Endodermal cell (in vitro differentiated cells): Measurements from ENCODE around the gene CDH26. TPM values are rescaled to one million over a fixed set of nuclear protein-coding genes. Genes with fewer than 3 reads are reported as not detected.

ENCODE experiments used
- DNase-seq: peaks from one replicate; pipeline ENCODE4 v3.0.0-alpha.2; 2017
- H3K27ac ChIP-seq: 2 replicates; pipeline ENCODE4 v1.5.1; 2013; ENCODE audit warnings: mild to moderate bottlenecking, low read depth, low read length, moderate library complexity
- H3K27me3 ChIP-seq: 2 replicates; pipeline ENCODE4 v1.6.1; 2013; ENCODE audit warnings: mild to moderate bottlenecking, low read length, moderate library complexity; ENCODE audit not compliant: insufficient read depth, control insufficient read depth, poor library complexity, severe bottlenecking
- H3K36me3 ChIP-seq: 2 replicates; pipeline ENCODE4 v1.7.0; 2013; ENCODE audit warnings: mild to moderate bottlenecking, low read length, moderate library complexity; ENCODE audit not compliant: control insufficient read depth, insufficient read depth
- H3K4me1 ChIP-seq: one replicate; pipeline ENCODE4 v1.7.0; 2013; ENCODE audit warnings: low read length; ENCODE audit not compliant: control insufficient read depth, insufficient read depth
- H3K4me3 ChIP-seq: 2 replicates; pipeline ENCODE4 v1.5.1; 2013; ENCODE audit warnings: mild to moderate bottlenecking, low read length, moderate library complexity
- H3K9ac ChIP-seq: 2 replicates; pipeline ENCODE4 v1.6.1; 2013; ENCODE audit warnings: mild to moderate bottlenecking, low read length, moderate library complexity; ENCODE audit not compliant: poor library complexity, severe bottlenecking; ENCODE audit errors: extremely low read depth
- H3K9me3 ChIP-seq: 2 replicates; pipeline ENCODE4 v1.6.1; 2013; ENCODE audit warnings: mild to moderate bottlenecking, low read length, moderate library complexity; ENCODE audit not compliant: control insufficient read depth
- H3K27ac Mint-ChIP-seq: 2 replicates; pipeline ENCODE4 v1.8.0; 2020; ENCODE audit warnings: mixed read lengths
- H3K27me3 Mint-ChIP-seq: 2 replicates; pipeline ENCODE4 v1.8.0; 2021; ENCODE audit warnings: mild to moderate bottlenecking, mixed read lengths; ENCODE audit not compliant: insufficient read depth
- H3K36me3 Mint-ChIP-seq: 2 replicates; pipeline ENCODE4 v1.8.0; 2020; ENCODE audit warnings: low read depth, mixed read lengths
- H3K4me1 Mint-ChIP-seq: 2 replicates; pipeline ENCODE4 v1.8.0; 2020; ENCODE audit warnings: mixed read lengths
- H3K4me3 Mint-ChIP-seq: 2 replicates; pipeline ENCODE4 v1.8.0; 2020; ENCODE audit warnings: mild to moderate bottlenecking, moderate library complexity, mixed read lengths
- H3K9me3 Mint-ChIP-seq: 2 replicates; pipeline ENCODE4 v1.8.0; 2020; ENCODE audit warnings: mild to moderate bottlenecking, mixed read lengths
- CTCF ChIP-seq: fragments of 200-600 bp; sonication (generic); conservative IDR thresholded peaks from 2 replicates; pipeline ENCODE4 v1.5.0; 2021; ENCODE audit warnings: antibody characterized with exemption, mild to moderate bottlenecking
- WGBS, 2 experiments: methylation state at CpG; one replicate each; pipeline versions ENCODE4 v1.1.5 to v1.1.7; 2013; ENCODE audit warnings: missing lambda C conversion rate in 2 of 2, mixed read lengths in 1 of 2; ENCODE audit not compliant: insufficient coverage in 1 of 2, insufficient read length in 1 of 2; 5-methylcytosine and 5-hydroxymethylcytosine counted together
- total RNA-seq, 2 donors: library from RNA; stranded (reverse); fragmentation: NEBNext Ultra II Directional in 1 of 2; extraction: Animal tissue kit (Norgen Biotek cat#: 25700) in 1 of 2; gene quantifications; 2 replicates in 1 of 2; 3 replicates in 1 of 2; pipeline ENCODE4 v1.2.1, GENCODE V29; 2021

The CDH26 gene
- total RNA-seq, 2 donors from 2014 or later = 0.97 to 2.0 TPM

DNA sequence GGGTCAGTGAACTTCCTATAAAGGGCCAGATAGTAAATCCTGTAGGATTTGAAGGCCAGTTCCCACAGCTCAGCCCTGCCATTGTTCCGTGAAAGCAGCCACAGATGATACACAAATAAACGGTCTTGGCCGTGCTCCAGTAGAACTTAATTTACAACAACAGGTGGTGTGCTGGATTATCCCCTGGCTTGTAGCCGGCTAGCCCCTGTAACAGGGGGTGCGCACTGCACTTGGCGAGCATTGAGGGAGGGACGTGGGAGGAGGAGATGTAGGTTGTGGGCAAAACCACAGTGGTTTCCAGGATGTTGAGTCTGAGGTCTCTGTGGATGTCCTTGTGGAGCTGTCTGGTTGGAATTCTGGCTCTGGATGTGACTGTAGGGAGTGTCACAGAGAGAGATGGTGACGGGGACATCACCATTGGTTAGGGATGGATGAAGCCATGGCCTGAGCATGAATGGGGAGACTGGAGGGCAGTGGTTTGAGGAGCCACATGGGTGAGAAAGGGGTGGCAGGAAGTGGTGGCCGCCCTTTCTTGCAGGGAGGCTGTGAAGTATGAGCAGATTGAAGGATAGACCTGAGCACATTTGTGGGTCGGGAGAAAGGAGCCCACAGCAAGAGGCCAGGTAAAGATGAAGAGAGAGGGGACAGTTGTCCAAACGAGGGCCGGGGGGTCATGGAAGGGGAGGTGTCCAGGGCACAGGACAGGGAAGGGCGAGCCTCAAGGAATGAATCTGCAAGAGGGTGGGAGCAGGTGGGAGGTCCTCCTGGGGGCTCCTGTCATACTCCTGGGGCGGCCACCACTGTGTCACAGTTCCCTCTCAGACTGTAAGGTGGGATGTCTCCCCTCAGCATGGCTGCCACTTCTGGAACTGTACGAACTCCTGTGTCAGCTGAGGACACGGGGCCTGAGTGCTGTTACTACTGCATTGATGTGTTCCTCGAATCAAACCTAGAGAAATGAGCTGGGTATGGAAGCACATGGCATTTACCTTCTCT is 53.6 kb downstream of the CDH26 start:
- H3K4me3 ChIP-seq = no peak overlapping the region
- no peaks in the 10 kb centered on the region for H3K36me3 ChIP-seq
- H3K27me3 ChIP-seq = no peaks in the 10 kb centered on the region
- no peaks in the 10 kb centered on the region for H3K9me3 ChIP-seq
- Mint-ChIP-seq H3K4me1 (peaks cover 3% of the 10 kb centered on the region), H3K4me3 (no peak overlapping the region), H3K36me3 (no peaks in the 10 kb centered on the region), H3K27ac (no peak overlapping the region), H3K27me3 (peaks cover 6% of the 10 kb centered on the region), H3K9me3 (peaks cover 6% of the 10 kb centered on the region)
- no peak overlapping the region for H3K9ac ChIP-seq
- WGBS, 2 experiments = 84 to 90% methylated on average over 11 to 17 of the region's 17 CpGs
- peak; percentile 24 for DNase-seq
- H3K27ac ChIP-seq = no peak overlapping the region
- TF ChIP-seq CTCF = no peak
- no peaks in the 10 kb centered on the region for H3K4me1 ChIP-seq

DNA sequence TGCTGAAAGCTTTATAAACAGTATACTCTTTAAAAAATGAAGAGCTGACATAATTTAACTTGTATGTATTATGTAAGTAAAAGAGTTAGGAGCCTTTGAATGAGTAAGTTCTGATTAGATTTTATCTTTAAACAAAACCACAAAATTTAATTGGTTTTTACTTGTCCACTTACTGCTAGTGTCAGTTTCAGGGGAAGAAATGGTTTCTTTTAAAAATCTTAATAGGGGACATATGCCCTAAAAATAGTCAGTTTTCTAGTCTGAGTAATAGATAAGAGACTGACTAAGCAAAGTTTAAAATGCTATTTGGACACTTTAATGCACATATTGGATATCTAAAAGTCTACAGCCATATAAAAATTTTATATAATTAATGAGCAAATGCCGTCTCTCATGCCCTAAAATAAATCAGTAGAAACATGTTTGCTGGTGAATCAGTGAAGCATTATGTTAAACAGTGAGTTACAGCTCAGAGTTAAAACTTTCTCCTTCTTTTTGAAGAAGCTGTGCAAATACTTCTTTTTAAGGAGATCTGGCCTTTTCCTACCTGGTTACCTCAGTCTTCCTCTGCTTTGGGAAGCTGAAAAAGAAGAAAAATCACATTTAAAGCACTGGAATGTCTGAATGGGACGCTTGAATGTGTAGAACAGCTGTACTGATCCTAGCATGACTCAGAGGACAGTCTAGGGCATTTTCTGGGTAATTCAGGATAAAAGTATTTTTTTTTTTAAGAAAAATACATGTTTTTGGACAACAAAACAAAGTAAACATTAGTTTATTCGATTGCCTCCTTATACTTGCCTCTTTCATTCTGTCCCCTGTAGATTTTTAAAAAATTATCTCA is 55.3 kb downstream of the CDH26 start:
- WGBS, 2 experiments = 78 to 100% methylated on average over 1 to 3 of the region's 3 CpGs
- no peak overlapping the region for H3K27ac ChIP-seq
- no peak overlapping the region for H3K4me3 Mint-ChIP-seq

More for the DNA sequence above, 55.3 kb downstream of the CDH26 start:
- no peak for TF ChIP-seq CTCF
- Histone ChIP-seq H3K9me3 (no peaks in the 10 kb centered on the region), H3K4me3 (no peak overlapping the region), H3K27me3 (no peaks in the 10 kb centered on the region), H3K4me1 (no peaks in the 10 kb centered on the region), H3K36me3 (no peaks in the 10 kb centered on the region), H3K9ac (no peak overlapping the region)
- Mint-ChIP-seq H3K27ac (no peak overlapping the region), H3K27me3 (peaks cover 6% of the 10 kb centered on the region), H3K4me1 (peaks cover 3% of the 10 kb centered on the region), H3K36me3 (no peaks in the 10 kb centered on the region), H3K9me3 (peaks cover 6% of the 10 kb centered on the region)
- no peak for DNase-seq
